GM12892 (cell line): ENCODE results near the gene SUGCT.

Experiments used
- POLR2AphosphoS5 ChIP-seq: IDR thresholded peaks from 2 replicates; pipeline ENCODE4 v1.6.1; 2011; ENCODE audit warnings: low read depth, low read length, control low read depth
- TAF1 ChIP-seq: IDR thresholded peaks from 2 replicates; pipeline ENCODE4 v1.6.1; 2011; ENCODE audit warnings: low read depth, mild to moderate bottlenecking, control low read depth, low read length, borderline replicate concordance

GRCh38 chr7:40903872-40904271 lies 769.1 kb downstream of the SUGCT start:
- TF ChIP-seq POLR2AphosphoS5 (no peak), TAF1 (no peak)
